Motor neuron (in vitro differentiated cells): ENCODE results near the gene FOXE1. TPM values are rescaled to one million over a fixed set of nuclear protein-coding genes. Genes with fewer than 3 reads are reported as not detected.

Source experiments
- ATAC-seq, 8 experiments: fragments of 200-7000 bp; cut with Tn5 transposase; replicated peaks in 6 of 8; 2 replicates each; pipeline ENCODE4 v1.8.0; 2021; ENCODE audit warnings: mild to moderate bottlenecking in 8 of 8, moderate library complexity in 8 of 8
- H3K27ac ChIP-seq, 2 donors: fragments of 250-450 bp; sonication (Bioruptor Pico); 2 replicates each; pipeline ENCODE4 v1.9.0; 2021; ENCODE audit warnings: antibody characterized with exemption in 2 of 2, mild to moderate bottlenecking in 2 of 2, moderate library complexity in 1 of 2
- H3K4me1 ChIP-seq, 2 donors: fragments of 250-450 bp; sonication (Bioruptor Pico); replicated peaks in 1 of 2; 2 replicates each; pipeline ENCODE4 v1.6.1; 2021; ENCODE audit warnings: antibody characterized with exemption in 2 of 2, mild to moderate bottlenecking in 2 of 2, moderate library complexity in 1 of 2
- H3K4me3 ChIP-seq, 5 donors: fragments of 250-450 bp; sonication (Bioruptor Pico); 2 replicates each; pipeline ENCODE4 v1.9.0; 2021; ENCODE audit warnings: antibody characterized with exemption in 5 of 5, mild to moderate bottlenecking in 5 of 5, moderate library complexity in 4 of 5
- WGBS, 10 experiments: fragments of 450-650 bp; shearing (Covaris generic); methylation state at CpG; one replicate each; pipeline ENCODE4 v1.0.0; 2022; 5-methylcytosine and 5-hydroxymethylcytosine counted together
- in situ Hi-C, 9 experiments: fragments of 400-800 bp; cut with MboI; loops; one replicate each; pipeline ENCODE4 v1.15.0; 2021; ENCODE audit warnings: low sequenced_read_pairs in 9 of 9, low pct_unique_long_range_greater_than_20kb in 2 of 9; ENCODE audit not compliant: unreplicated experiment in 9 of 9
- total RNA-seq, 8 experiments: library from RNA; unstranded; fragments of 300-600 nt; gene quantifications; 2 replicates each; pipeline versions ENCODE4 v1.2.3 to v1.2.4, GENCODE V29; 2022

FOXE1 gene
- total RNA-seq, 8 experiments from 2014 or later, result 0.05 to 0.49 (median 0.19) TPM

DNA sequence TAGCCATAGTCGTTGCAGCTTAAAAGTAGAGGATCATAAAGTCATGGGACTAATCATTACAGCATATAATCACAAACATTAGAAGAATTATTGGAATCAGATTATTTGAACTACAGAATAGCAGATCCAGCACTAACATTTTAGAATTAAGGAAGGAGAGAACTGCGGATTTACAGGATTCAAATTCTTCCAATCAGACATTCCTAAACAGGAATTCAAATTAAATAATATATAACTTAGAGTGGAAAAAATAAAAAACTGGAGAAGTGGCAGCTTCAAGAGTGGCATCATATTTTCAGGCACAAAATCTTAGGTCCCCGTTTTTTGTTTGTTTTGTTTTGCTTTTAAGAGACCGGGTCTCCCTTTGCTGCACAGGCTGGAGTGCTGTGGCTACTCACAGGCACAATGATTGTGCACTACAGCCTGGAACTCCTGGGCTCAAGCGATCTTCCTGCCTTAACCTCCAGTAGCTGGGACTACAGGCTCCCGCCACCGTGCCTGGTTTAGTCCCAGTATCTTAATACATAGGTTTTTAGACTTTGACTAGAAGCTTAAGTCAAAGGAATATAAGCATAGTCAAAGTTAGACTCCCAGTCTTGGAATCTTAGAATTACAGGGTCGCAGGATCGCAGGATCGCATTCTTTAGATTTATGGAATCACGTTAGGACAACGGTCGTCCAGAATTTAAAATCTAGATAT lies 2.1 kb upstream of the FOXE1 start:
- H3K4me3 ChIP-seq, result no peak overlapping the region
- H3K4me1 ChIP-seq, result peaks cover 0 to 3% of the 10 kb centered on the region in 2 donors
- in situ Hi-C loops, result loop anchor here in 1 of 9 experiments (25.0 kb wide), 1 partner anchor 89 kb away; no protein-coding TSS in a partner anchor
- H3K27ac ChIP-seq, result no peak overlapping the region
- 16 to 54% (median 28%) methylated on average over 4 to 13 of the region's 13 CpGs for WGBS, 10 experiments
- no peak for ATAC-seq

DNA sequence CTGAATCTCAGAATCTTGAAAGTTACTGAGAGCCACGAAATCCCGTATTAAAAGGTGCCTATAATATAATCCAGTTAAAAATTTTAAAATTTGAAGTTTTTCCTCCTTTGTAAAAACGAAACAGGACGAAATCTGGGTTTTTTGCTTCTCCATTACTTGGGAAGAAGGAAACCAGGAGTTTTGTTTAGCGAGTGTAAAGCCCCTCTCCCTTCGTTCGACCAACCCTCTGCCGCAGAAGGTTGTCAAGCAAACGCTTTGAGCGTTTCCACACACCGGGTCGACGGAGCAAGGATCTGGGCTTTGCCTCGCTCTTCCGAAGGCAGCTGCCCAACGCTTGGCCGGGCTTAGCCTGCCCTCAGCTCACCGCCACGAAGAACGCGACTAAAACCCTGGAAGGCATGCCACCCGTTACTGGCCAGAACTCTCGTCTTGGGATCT lies 1.6 kb upstream of the FOXE1 start:
- 4 to 54% (median 17%) methylated on average over 2 to 21 of the region's 23 CpGs for WGBS, 10 experiments
- ATAC-seq, result no peak
- Histone ChIP-seq H3K4me1 (peaks cover 0 to 3% of the 10 kb centered on the region in 2 donors), H3K4me3 (no peak overlapping the region), H3K27ac (no peak overlapping the region)
- in situ Hi-C loops, result loop anchor here in 1 of 9 experiments (25.0 kb wide), 1 partner anchor 89 kb away; no protein-coding TSS in a partner anchor

DNA sequence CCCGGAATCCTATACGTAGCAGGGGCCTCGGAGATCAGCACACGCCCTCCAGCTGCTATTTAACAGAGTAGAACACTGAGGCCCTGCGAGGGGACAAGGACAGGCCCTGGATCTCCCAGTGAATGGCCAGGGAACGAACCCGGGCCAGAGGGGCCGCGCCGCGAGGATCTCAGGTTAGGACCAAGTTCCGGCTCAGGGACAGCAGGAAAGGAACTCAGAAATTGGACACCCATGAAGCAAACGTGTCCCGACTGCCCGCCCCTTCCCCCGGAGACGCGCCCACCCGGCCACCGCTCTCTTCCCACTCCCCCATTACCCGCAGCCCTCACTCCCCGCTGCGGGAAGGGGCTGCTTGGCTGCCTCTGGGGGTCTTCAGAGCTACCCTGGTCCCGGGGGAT lies 1.0 kb upstream of the FOXE1 start:
- Histone ChIP-seq H3K4me1 (peaks cover 0 to 3% of the 10 kb centered on the region in 2 donors), H3K27ac (no peak overlapping the region), H3K4me3 (no peak overlapping the region)
- no peak for ATAC-seq
- WGBS, 10 experiments, result no CpG with 5 or more reads among the region's 24 CpGs
- in situ Hi-C loops, result loop anchor here in 1 of 9 experiments (25.0 kb wide), 1 partner anchor 90 kb away; no protein-coding TSS in a partner anchor

DNA sequence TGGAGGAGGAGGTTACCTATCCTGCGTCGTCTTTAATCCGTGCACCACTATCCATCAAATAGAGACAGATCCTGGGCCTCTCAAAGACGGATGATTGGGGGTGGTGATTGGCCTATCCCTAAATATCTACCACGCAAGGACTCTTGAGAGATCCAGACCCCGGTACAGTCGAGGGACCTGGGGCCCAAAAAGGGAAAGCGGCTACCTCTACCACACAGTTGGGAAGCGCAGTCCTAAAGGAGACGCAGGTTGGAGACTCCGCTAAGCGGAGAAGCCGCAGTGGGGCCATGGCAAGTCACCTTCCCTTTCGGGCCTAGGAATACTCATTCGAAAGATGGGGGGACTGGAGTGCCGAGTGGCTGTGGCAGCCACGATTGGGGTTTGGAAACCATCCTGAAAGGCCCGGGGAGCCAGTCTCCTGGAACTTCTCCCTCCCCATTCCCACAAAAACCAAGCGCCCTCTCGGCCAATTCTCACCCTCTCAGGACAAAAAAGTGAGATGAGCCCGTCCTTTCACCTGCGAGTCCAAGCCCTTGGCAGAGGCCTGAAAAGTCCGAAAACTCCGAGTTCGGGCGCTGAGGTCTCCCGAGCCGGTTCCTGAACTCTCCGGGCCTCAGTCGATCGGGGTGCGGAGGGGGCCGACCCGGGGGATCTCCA lies 499 bp upstream of the FOXE1 start:
- WGBS, 10 experiments, result 0 to 60% (median 0%) methylated on average over 1 to 16 of the region's 34 CpGs; no CpG with 5 or more reads in 5 of the 10 experiments
- H3K4me3 ChIP-seq, result peak overlapping the region in 3 of 5 donors; percentile 51 to 64 (median 57)
- in situ Hi-C loops, result loop anchor here in 1 of 9 experiments (25.0 kb wide), 1 partner anchor 90 kb away; no protein-coding TSS in a partner anchor
- ATAC-seq, result no peak
- H3K4me1 ChIP-seq, result peaks cover 0 to 5% of the 10 kb centered on the region in 2 donors
- H3K27ac ChIP-seq, result no peak overlapping the region

DNA sequence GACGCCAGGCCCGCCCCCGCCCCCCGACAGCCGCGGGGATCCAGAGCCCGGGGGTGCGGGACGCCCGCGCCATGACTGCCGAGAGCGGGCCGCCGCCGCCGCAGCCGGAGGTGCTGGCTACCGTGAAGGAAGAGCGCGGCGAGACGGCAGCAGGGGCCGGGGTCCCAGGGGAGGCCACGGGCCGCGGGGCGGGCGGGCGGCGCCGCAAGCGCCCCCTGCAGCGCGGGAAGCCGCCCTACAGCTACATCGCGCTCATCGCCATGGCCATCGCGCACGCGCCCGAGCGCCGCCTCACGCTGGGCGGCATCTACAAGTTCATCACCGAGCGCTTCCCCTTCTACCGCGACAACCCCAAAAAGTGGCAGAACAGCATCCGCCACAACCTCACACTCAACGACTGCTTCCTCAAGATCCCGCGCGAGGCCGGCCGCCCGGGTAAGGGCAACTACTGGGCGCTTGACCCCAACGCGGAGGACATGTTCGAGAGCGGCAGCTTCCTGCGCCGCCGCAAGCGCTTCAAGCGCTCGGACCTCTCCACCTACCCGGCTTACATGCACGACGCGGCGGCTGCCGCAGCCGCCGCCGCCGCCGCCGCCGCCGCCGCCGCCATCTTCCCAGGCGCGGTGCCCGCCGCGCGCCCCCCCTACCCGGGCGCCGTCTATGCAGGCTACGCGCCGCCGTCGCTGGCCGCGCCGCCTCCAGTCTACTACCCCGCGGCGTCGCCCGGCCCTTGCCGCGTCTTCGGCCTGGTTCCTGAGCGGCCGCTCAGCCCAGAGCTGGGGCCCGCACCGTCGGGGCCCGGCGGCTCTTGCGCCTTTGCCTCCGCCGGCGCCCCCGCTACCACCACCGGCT lies 1.0 kb downstream of the FOXE1 start:
- H3K4me3 ChIP-seq, result peak overlapping the region; percentile 35 to 64 (median 51)
- H3K27ac ChIP-seq, result no peak overlapping the region
- in situ Hi-C loops, result loop anchor here in 1 of 9 experiments (25.0 kb wide), 1 partner anchor 92 kb away; no protein-coding TSS in a partner anchor
- H3K4me1 ChIP-seq, result peaks cover 0 to 10% of the 10 kb centered on the region in 2 donors
- 1 to 3% methylated on average over 14 to 18 of the region's 125 CpGs; no CpG with 5 or more reads in 8 of the 10 experiments for WGBS, 10 experiments
- ATAC-seq, result peak; percentile 57 to 95 (median 92)

DNA sequence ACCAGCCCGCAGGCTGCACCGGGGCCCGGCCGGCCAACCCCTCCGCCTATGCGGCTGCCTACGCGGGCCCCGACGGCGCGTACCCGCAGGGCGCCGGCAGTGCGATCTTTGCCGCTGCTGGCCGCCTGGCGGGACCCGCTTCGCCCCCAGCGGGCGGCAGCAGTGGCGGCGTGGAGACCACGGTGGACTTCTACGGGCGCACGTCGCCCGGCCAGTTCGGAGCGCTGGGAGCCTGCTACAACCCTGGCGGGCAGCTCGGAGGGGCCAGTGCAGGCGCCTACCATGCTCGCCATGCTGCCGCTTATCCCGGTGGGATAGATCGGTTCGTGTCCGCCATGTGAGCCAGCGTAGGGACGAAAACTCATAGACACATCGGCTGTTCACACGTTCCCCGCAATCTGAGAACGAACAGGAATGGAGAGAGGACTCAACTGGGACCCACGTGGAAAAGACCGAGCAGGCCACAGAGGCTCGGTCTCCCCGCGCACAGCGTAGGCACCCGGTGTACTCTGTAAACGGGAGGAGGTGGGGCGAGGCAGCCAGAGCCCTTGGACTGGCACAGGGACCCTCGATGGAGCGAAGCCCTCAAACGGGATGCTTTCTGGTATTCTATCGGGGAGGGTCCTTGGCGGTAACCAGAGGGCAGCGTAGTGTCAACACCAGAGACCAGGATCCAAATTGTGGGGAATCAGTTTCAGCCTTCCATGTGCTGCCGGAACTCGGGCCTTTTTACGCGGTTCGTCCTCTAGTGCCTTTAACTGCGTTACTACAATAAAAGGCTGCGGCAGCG lies 1.9 kb downstream of the FOXE1 start:
- ATAC-seq, result no peak
- Histone ChIP-seq H3K27ac (no peak overlapping the region), H3K4me3 (peak overlapping the region; percentile 35 to 64 (median 51)), H3K4me1 (peaks cover 0 to 10% of the 10 kb centered on the region in 2 donors)
- in situ Hi-C loops, result loop anchor here in 1 of 9 experiments (25.0 kb wide), 1 partner anchor 93 kb away; no protein-coding TSS in a partner anchor
- 0 to 44% (median 25%) methylated on average over 1 to 12 of the region's 71 CpGs; no CpG with 5 or more reads in 1 of the 10 experiments for WGBS, 10 experiments

DNA sequence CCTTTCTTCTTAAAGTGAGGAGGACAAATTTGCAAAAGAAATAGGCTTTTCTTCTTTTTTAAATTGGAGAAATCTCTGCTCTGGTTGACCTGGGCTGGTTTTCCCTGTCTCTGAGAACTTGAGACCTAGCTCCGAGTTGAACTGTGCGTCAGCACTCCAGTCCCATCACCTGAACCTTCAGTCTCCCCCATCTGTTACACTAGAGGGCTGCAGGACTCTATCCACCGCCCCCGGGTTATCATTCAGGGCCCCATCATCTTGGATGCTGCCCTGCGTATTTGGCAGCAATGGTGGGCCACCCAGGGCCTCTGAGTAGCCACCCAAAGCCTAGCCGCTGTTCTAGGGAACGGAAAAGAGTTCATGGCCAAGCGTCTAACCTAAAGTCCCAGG lies 2.5 kb downstream of the FOXE1 start:
- Histone ChIP-seq H3K4me3 (no peak overlapping the region), H3K27ac (no peak overlapping the region), H3K4me1 (peaks cover 0 to 10% of the 10 kb centered on the region in 2 donors)
- in situ Hi-C loops, result loop anchor here in 1 of 9 experiments (25.0 kb wide), 1 partner anchor 93 kb away; no protein-coding TSS in a partner anchor
- ATAC-seq, result no peak
- 0 to 20% (median 10%) methylated on average over 1 to 5 of the region's 8 CpGs; no CpG with 5 or more reads in 3 of the 10 experiments for WGBS, 10 experiments

DNA sequence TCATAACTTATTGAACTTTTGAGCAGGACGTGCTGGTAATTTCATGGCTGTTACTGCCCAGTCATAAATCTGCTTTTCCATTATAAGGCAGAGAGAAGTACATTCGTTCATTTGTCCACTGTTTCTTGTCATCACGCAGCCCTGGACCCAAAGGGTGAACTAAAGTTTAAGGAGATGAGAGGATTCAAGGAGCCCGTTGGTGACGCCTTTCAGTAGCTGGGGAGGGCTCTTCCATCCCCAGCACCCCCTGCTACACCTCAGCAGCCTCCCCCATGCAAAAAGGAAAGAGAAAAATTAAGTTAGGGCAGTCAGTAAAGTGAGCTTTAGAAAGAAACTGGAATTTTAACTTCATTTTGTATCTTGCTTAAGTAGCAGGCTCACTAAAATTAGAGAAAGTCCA lies 2.9 kb downstream of the FOXE1 start:
- no peak for ATAC-seq
- WGBS, 10 experiments, result 13 to 69% (median 31%) methylated on average over 2 to 5 of the region's 5 CpGs; no CpG with 5 or more reads in 5 of the 10 experiments
- Histone ChIP-seq H3K4me1 (peaks cover 0 to 10% of the 10 kb centered on the region in 2 donors), H3K4me3 (no peak overlapping the region), H3K27ac (no peak overlapping the region)
- in situ Hi-C loops, result loop anchor here in 1 of 9 experiments (25.0 kb wide), 1 partner anchor 94 kb away; no protein-coding TSS in a partner anchor

DNA sequence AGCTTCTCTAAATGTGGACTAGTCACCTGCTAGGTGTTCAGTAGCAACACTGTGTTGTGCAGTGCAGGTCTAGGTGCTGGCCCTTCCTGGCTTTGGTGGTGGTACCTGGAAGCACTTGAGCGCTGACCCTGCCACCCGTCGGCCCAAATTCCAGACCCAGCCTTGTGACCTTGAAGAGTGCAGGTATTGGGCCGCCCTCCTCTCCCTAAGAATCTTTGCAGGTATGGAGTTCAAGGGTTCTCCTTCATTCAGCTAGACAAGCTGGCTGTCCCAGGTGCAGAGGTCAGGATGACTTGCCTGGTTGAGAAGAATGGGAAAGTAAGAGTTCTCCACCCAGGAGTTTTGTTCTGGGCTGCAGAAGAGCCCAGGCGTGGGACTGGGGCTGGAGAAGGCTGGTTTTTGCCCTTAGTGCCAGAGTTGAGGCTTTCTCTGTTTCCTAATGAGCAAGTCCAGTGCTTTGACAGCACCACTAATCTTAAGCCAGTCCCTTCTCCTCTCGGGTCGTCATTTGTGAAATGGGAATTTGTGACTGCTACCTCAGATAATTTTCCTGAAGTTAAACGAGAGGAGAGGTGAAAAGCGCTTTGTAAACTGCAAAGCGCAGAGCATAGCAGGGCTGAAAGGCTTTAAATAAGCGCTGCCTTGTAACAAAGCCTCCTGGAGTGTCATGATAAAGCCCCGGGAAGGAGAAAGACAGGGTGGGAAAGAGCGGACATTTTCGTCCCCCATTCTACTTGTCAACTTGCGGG lies 4.0 kb downstream of the FOXE1 start:
- peaks cover 0 to 10% of the 10 kb centered on the region in 2 donors for H3K4me1 ChIP-seq
- WGBS, 10 experiments, result 0 to 50% (median 13%) methylated on average over 2 to 8 of the region's 15 CpGs; no CpG with 5 or more reads in 1 of the 10 experiments
- in situ Hi-C loops, result loop anchor here in 1 of 9 experiments (25.0 kb wide), 1 partner anchor 95 kb away; no protein-coding TSS in a partner anchor
- no peak overlapping the region for H3K4me3 ChIP-seq
- no peak overlapping the region for H3K27ac ChIP-seq
- no peak for ATAC-seq

DNA sequence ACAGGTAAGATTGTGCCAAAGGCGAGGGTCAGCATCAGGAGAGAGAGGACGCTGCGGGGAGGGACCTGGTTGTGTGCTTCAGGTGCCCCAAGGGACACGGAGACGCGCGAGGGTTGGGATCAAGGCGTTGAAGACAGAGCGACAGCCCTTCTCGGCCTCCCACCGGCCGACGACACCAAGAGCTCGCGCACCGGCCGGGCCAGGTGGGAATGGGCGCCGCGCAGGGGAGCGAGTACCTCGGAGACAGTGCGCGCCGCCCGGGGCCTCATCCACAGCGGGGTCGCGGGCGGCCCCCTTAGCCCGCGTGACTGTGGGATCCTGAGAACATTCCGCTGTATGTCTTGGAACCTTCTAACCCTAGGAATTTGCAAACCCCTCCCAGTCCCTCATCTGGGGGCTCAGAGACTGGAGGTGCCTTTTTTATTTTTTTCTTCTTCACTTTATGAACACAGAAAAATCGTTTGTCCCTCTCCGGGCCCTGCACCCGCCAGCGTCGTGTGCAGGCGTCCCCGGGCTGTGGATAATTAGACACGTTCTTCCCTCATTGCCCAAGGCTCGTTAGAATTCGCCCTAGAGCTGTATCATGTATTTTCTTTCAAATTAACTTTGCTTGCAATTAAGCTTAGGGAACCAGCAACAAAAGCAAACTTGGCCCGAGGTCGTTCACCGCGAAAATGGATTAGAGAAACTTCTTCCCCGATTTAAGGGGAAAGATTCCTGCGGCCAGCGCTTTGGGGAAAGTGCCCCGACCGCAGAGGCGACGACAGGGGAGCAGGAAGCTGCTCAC lies 4.8 kb downstream of the FOXE1 start:
- ATAC-seq, result no peak
- H3K27ac ChIP-seq, result no peak overlapping the region
- peaks cover 0 to 10% of the 10 kb centered on the region in 2 donors for H3K4me1 ChIP-seq
- 0 to 20% (median 7%) methylated on average over 1 to 18 of the region's 54 CpGs for WGBS, 10 experiments
- in situ Hi-C loops, result loop anchor here in 1 of 9 experiments (25.0 kb wide), 1 partner anchor 95 kb away; no protein-coding TSS in a partner anchor
- H3K4me3 ChIP-seq, result no peak overlapping the region

DNA sequence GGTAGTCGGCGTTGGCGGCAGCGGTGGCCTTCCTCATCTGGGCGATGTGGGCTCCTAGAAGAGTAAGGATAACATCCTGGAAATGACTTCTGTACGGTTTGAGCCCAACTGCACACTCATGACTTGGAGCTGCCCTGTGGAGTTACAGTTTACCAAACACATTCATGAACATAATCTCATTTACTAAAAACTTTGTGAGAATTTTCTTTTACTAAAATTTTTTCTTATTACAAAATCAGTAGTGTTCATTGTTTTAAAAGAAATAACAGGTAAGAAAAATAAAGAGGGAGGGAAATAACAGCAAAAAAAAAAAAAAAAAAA lies 5.3 kb downstream of the FOXE1 start:
- 0 to 39% (median 9%) methylated on average over 1 to 6 of the region's 6 CpGs; no CpG with 5 or more reads in 2 of the 10 experiments for WGBS, 10 experiments
- Histone ChIP-seq H3K4me1 (peaks cover 0 to 10% of the 10 kb centered on the region in 2 donors), H3K4me3 (no peak overlapping the region), H3K27ac (no peak overlapping the region)
- no peak for ATAC-seq
- in situ Hi-C loops, result loop anchor here in 1 of 9 experiments (25.0 kb wide), 1 partner anchor 96 kb away; no protein-coding TSS in a partner anchor
